HG03521 (cell line): Measurements from ENCODE around the gene CEP128.
"Not testable (repeated sequence)": the region's sequence is repeated elsewhere in the genome, so short reads cannot be mapped to it uniquely, and the experiment has no call there.

Experiments used
- ATAC-seq: cut with Tn5 transposase; IDR thresholded peaks from one replicate; pipeline ENCODE4 v1.9.1; 2021; ENCODE audit warnings: mild to moderate bottlenecking, moderate library complexity; ENCODE audit not compliant: unreplicated experiment

CEP128 gene

GRCh38 chr14:80954687-80955299, 13.3 kb upstream of the CEP128 start:
- no peak for ATAC-seq

GRCh38 chr14:80953211-80953610, 11.7 kb upstream of the CEP128 start:
- ATAC-seq, result not testable (repeated sequence)

DNA sequence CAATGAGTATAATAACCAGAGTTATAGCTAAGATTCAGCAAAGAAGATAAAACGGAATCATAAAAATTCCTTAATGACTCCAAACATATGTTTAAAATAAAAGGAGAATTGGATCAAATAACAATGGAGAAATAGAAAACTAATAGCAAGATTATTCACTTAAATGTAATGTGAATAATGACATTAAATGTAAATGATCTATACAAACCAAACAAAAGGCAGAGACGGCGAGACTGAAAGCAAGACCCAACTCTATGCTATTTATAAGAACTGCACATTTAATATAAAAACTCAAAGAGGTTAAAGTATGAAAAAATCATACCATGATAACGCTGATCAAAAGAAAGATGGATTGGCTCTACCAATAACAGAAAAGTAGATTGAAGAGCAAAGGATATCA, 10.0 kb upstream of the CEP128 start:
- no peak for ATAC-seq

DNA sequence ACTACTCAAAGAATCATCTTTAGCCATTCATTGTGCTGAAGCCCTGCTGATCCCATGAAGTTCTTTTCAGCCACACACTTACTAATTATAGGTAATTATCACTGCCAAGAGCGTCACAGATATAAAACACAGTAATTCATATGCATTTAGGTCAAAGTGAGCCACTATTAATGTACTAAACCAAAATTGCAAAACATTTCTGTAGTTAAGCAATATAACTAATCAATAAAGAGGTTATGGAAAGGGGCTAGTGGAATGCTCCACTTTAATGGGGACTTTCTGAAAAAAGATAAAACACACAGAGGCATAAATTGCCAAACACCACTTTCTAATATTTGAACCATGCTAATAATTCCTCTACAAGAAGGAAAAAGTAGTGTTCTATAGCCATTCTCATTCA, 6.8 kb upstream of the CEP128 start:
- ATAC-seq, result no peak

- ATAC-seq, result no peak
Observed at GRCh38 chr14:80946797-80947196, 5.3 kb upstream of the CEP128 start.

- ATAC-seq, result no peak
Observed at GRCh38 chr14:80946187-80946586, 4.6 kb upstream of the CEP128 start.

GRCh38 chr14:80944861-80945617, 3.5 kb upstream of the CEP128 start:
- ATAC-seq, result no peak

DNA sequence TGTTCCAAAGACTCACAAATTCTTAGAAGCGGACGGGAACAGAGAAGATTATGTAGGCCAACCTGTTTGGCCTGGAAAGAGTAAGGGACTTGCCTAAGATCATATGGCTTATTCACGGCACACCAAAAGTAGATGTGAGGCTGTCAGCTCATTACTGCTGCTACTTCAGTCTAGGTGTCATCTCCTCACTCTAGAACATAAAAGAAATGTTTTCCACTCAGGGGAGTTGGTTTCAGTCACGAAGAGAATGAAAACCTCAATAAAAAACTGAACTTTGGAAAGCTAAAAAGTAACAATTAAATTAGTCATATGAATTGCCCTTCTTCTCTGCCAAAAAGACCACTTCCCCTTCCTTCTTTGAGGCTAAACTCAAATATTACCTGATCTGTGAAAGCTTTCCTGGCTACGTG, 658 bp upstream of the CEP128 start:
- ATAC-seq, result peak; percentile 21

- no peak for ATAC-seq
Observed at GRCh38 chr14:80940146-80940545, 1.4 kb downstream of the CEP128 start.

- ATAC-seq, result no peak
Observed at GRCh38 chr14:80933686-80934085, 7.9 kb downstream of the CEP128 start.

GRCh38 chr14:80933282-80933681, 8.3 kb downstream of the CEP128 start:
- ATAC-seq, result no peak

DNA sequence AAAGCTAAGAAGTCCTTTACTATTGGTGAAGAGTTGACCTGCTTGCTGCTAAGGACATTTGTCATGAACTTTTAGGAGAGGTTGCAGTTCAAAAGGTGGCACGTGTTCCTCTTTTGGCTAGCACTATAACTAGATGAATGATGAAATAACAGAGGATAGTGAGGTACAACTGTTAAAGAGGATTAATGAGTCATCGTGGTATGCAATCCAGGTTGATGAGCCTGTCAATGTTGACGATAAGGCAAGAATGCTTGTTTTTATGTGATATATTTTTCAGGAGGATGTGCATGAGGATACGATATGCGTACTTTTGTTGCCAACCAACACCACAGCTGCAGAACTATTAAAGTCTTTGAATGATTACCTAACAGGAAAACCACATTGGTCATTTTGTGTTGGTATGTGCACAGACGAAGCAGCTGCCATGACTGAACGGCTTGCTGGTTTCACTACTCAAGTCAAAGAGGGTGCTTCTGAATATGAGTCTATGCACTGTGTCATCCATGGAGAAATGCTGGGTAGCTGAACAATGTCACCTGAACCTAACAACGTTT, 10.6 kb downstream of the CEP128 start:
- peak; percentile 98 for ATAC-seq

- ATAC-seq, result no peak
Observed at GRCh38 chr14:80930095-80930494, 11.4 kb downstream of the CEP128 start.

DNA sequence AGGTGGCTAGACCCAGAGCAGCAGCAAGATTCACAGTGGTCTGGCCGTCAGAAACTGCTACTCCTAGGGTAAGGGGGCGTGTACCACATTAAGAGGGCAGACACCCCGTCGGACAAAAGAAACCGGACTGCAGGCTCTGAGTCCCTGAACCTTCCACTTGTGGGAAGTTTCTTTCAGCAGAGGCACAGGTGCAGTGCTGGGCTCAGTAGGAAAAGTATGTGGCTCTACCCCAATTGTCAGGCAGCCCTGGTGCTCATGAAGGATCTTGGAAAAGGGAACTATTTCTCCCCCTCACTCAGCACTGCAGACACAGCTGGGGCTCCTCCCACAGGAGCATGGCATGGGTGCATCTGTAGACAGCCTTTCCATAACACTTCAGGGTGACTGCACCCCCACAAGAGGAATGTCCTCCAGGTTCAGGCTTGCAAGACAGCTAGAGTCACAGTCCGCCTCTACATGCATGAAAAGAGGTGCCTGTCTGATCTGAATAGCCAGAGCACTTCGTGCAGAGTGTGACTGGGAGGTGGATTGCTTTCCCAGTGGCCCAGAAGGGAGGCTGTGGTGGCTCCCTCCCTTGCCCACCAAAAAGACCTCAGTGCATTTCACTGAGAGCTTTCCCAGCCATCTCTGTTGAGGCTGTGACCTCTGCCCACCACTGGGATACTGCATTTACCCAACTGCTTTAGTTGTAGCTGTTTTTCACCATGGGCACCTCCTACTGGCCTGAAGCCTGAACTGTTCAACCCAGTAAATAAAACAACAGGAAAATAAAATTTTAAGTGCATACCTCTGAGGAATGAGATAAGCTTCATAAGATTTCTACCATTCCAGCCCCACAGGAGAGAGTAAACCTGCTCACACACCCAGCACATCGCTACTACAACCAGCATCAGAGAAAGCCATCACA, 14.2 kb downstream of the CEP128 start:
- no peak for ATAC-seq

GRCh38 chr14:80926397-80927082, 15.0 kb downstream of the CEP128 start:
- ATAC-seq, result no peak

- no peak for ATAC-seq
Observed at GRCh38 chr14:80924365-80925103, 17.0 kb downstream of the CEP128 start.

GRCh38 chr14:80923368-80923767, 18.2 kb downstream of the CEP128 start:
- ATAC-seq, result no peak

DNA sequence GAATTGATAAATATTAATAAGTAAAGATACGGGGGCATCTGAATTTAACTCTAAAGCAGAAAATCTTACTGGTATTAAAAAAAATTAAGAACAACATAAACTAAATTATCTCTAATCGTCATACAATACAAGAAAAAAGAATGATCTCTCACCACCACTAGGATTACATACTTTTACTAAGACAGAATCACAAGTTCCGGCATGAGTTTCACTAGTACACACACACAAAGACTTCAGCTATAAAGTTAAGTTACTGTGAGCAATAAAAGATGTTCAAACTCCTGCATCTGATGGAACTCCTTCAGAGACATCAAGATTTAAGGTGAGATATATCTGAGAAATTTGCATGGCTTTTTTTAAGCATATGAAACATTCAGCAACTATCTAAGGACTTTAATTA, 21.9 kb downstream of the CEP128 start:
- no peak for ATAC-seq

GRCh38 chr14:80912013-80912412, 29.5 kb downstream of the CEP128 start:
- ATAC-seq, result not testable (repeated sequence)

GRCh38 chr14:80906946-80907345, 34.6 kb downstream of the CEP128 start:
- no peak for ATAC-seq
